Smooth muscle cell (in vitro differentiated cells): Measurements from ENCODE around the gene TMEM129. TPM values are rescaled to one million over a fixed set of nuclear protein-coding genes. Genes with fewer than 3 reads are reported as not detected.

ENCODE experiments used
- DNase-seq: peaks from one replicate; lab custom pipeline; 2025; ENCODE audit not compliant: unreplicated experiment; lab: John Stamatoyannopoulos, UW
- H2AFZ ChIP-seq: fragments of 200-600 bp; sonication (generic); 2 replicates; pipeline ENCODE4 v1.6.0; 2016; ENCODE audit warnings: antibody characterized with exemption, low read depth, mild to moderate bottlenecking
- H3F3A ChIP-seq: fragments of 200-600 bp; sonication (generic); 2 replicates; pipeline ENCODE4 v1.6.0; 2017; ENCODE audit warnings: antibody characterized with exemption, low read depth
- H3K27ac ChIP-seq: fragments of 200-600 bp; sonication (generic); 2 replicates; pipeline ENCODE4 v1.5.1; 2016; ENCODE audit warnings: low read depth, mild to moderate bottlenecking
- H3K27me3 ChIP-seq: fragments of 200-600 bp; sonication (generic); 2 replicates; pipeline ENCODE4 v1.6.1; 2016; ENCODE audit warnings: low read depth, mild to moderate bottlenecking
- H3K36me3 ChIP-seq: fragments of 200-600 bp; sonication (generic); 2 replicates; pipeline ENCODE4 v1.5.1; 2016; ENCODE audit warnings: low read depth
- H3K4me1 ChIP-seq: fragments of 200-600 bp; sonication (generic); 2 replicates; pipeline ENCODE4 v1.5.1; 2016; ENCODE audit warnings: low read depth
- H3K4me2 ChIP-seq: fragments of 200-600 bp; sonication (generic); 2 replicates; pipeline ENCODE4 v1.6.0; 2016; ENCODE audit warnings: mild to moderate bottlenecking
- H3K4me3 ChIP-seq: fragments of 200-600 bp; sonication (generic); 2 replicates; pipeline ENCODE4 v1.5.1; 2016; ENCODE audit warnings: mild to moderate bottlenecking
- H3K79me2 ChIP-seq: fragments of 200-600 bp; sonication (generic); 2 replicates; pipeline ENCODE4 v1.6.0; 2016; ENCODE audit warnings: low read depth, mild to moderate bottlenecking
- H3K9ac ChIP-seq: fragments of 200-600 bp; sonication (generic); 2 replicates; pipeline ENCODE4 v1.6.0; 2016; ENCODE audit warnings: low read depth
- H3K9me3 ChIP-seq: fragments of 200-600 bp; sonication (generic); replicated peaks from 2 replicates; pipeline ENCODE4 v1.5.1; 2016; ENCODE audit warnings: low read depth
- H4K20me1 ChIP-seq: fragments of 200-600 bp; sonication (generic); 2 replicates; pipeline ENCODE4 v1.6.0; 2016; ENCODE audit warnings: low read depth
- CTCF ChIP-seq: fragments of 200-600 bp; sonication (generic); IDR thresholded peaks from 2 replicates; pipeline ENCODE4 v1.5.1; 2017; ENCODE audit warnings: borderline replicate concordance, mild to moderate bottlenecking, antibody characterized with exemption; ENCODE audit not compliant: insufficient read depth, poor library complexity, severe bottlenecking
- WGBS: methylation state at CpG from one replicate; pipeline ENCODE4 v1.1.7; 2016; ENCODE audit warnings: low lambda C conversion rate; 5-methylcytosine and 5-hydroxymethylcytosine counted together
- polyA plus RNA-seq: library from polyadenylated mRNA; unstranded; fragments of >200 nt; fragmentation: Nextera tagmentation; extraction: Ambion mirVana; gene quantifications from 2 replicates; pipeline ENCODE4 v1.2.1, GENCODE V29; 2016
- total RNA-seq: library from RNA; depleted of rRNA; stranded (reverse); fragments of >200 nt; gene quantifications from 2 replicates; pipeline ENCODE4 v1.2.3, GENCODE V29; 2014

Gene TMEM129
- total and polyA plus RNA-seq, 2 experiments from 2014 or later, result 30.4 to 50.5 TPM

- peaks cover 3% of the 10 kb centered on the region for H3K4me1 ChIP-seq
- H4K20me1 ChIP-seq, result no peaks in the 10 kb centered on the region
- H3F3A ChIP-seq, result peaks cover 8% of the 10 kb centered on the region
- H3K4me3 ChIP-seq, result no peak overlapping the region
- H2AFZ ChIP-seq, result no peak overlapping the region
- H3K79me2 ChIP-seq, result no peaks in the 10 kb centered on the region
- no peaks in the 10 kb centered on the region for H3K9me3 ChIP-seq
- no peaks in the 10 kb centered on the region for H3K36me3 ChIP-seq
- H3K9ac ChIP-seq, result no peak overlapping the region
- H3K27me3 ChIP-seq, result no peaks in the 10 kb centered on the region
- no peak overlapping the region for H3K27ac ChIP-seq
- TF ChIP-seq CTCF, result no peak
- DNase-seq, result no peak
- WGBS, result 91% methylated on average over 5 of the region's 5 CpGs
- no peak overlapping the region for H3K4me2 ChIP-seq
Measured at GRCh38 chr4:1678244-1678643, 42.9 kb downstream of the TMEM129 start.

- Histone ChIP-seq H3K4me3 (no peak overlapping the region), H3K9ac (no peak overlapping the region), H3K27ac (no peak overlapping the region), H4K20me1 (no peaks in the 10 kb centered on the region), H3F3A (no peaks in the 10 kb centered on the region), H3K36me3 (no peaks in the 10 kb centered on the region), H3K27me3 (no peaks in the 10 kb centered on the region), H3K79me2 (no peaks in the 10 kb centered on the region), H3K9me3 (no peaks in the 10 kb centered on the region), H3K4me1 (no peaks in the 10 kb centered on the region), H2AFZ (no peak overlapping the region), H3K4me2 (no peak overlapping the region)
- WGBS, result 86% methylated on average over 25 of the region's 25 CpGs
- TF ChIP-seq CTCF, result no peak
- DNase-seq, result no peak
Measured at GRCh38 chr4:1676605-1677525, 44.3 kb downstream of the TMEM129 start.

- no peaks in the 10 kb centered on the region for H3F3A ChIP-seq
- no peak for TF ChIP-seq CTCF
- DNase-seq, result no peak
- no peak overlapping the region for H3K4me2 ChIP-seq
- H4K20me1 ChIP-seq, result no peaks in the 10 kb centered on the region
- H3K36me3 ChIP-seq, result no peaks in the 10 kb centered on the region
- no peak overlapping the region for H3K9ac ChIP-seq
- H3K27me3 ChIP-seq, result no peaks in the 10 kb centered on the region
- no peak overlapping the region for H3K4me3 ChIP-seq
- no peaks in the 10 kb centered on the region for H3K9me3 ChIP-seq
- H3K79me2 ChIP-seq, result no peaks in the 10 kb centered on the region
- no peak overlapping the region for H3K27ac ChIP-seq
- no peak overlapping the region for H2AFZ ChIP-seq
- WGBS, result 81% methylated on average over 10 of the region's 10 CpGs
- H3K4me1 ChIP-seq, result no peaks in the 10 kb centered on the region
Measured at GRCh38 chr4:1675802-1676137, 45.4 kb downstream of the TMEM129 start.
